Islet precursor cell (in vitro differentiated cells): Measurements from ENCODE around the gene IL21.

Experiments
- DNase-seq: peaks from one replicate; pipeline ENCODE4 v3.0.0-alpha.2; 2018

IL21 gene

GRCh38 chr4:122632396-122633143 lies 11.7 kb upstream of the IL21 start:
- DNase-seq: no peak

- DNase-seq: no peak
Measured at GRCh38 chr4:122625156-122625555, 4.3 kb upstream of the IL21 start.

GRCh38 chr4:122624205-122624604 lies 3.3 kb upstream of the IL21 start:
- DNase-seq: no peak

GRCh38 chr4:122623637-122624166 lies 2.8 kb upstream of the IL21 start:
- no peak for DNase-seq

- no peak for DNase-seq
Measured at GRCh38 chr4:122622400-122622799, 1.5 kb upstream of the IL21 start.

- DNase-seq: no peak
Measured at GRCh38 chr4:122619611-122620010, 1.3 kb downstream of the IL21 start.

- DNase-seq: peak; percentile 69
Measured at GRCh38 chr4:122617597-122618593, 3.0 kb downstream of the IL21 start.

GRCh38 chr4:122616915-122617596 lies 3.8 kb downstream of the IL21 start:
- DNase-seq: no peak

- no peak for DNase-seq
Measured at GRCh38 chr4:122614621-122615020, 6.2 kb downstream of the IL21 start.

- no peak for DNase-seq
Measured at GRCh38 chr4:122612540-122612939, 8.3 kb downstream of the IL21 start.

- no peak for DNase-seq
Measured at GRCh38 chr4:122606364-122607043, 14.4 kb downstream of the IL21 start.

- DNase-seq: no peak
Measured at GRCh38 chr4:122604146-122604545, 16.7 kb downstream of the IL21 start.

GRCh38 chr4:122603156-122603574 lies 17.7 kb downstream of the IL21 start:
- no peak for DNase-seq

- DNase-seq: no peak
Measured at GRCh38 chr4:122602277-122603142, 18.4 kb downstream of the IL21 start.

- peak; percentile 31 for DNase-seq
Measured at GRCh38 chr4:122591196-122591595, 29.7 kb downstream of the IL21 start.

- DNase-seq: no peak
Measured at GRCh38 chr4:122588453-122589238, 32.2 kb downstream of the IL21 start.

- no peak for DNase-seq
Measured at GRCh38 chr4:122584519-122584918, 36.3 kb downstream of the IL21 start.

GRCh38 chr4:122583906-122584305 lies 37.0 kb downstream of the IL21 start:
- peak; percentile 47 for DNase-seq

GRCh38 chr4:122577808-122578781 lies 42.8 kb downstream of the IL21 start:
- DNase-seq: no peak
